ENCODE measurements around the gene MYO1A. TPM values are rescaled to one million over a fixed set of nuclear protein-coding genes. Genes with fewer than 3 reads are reported as not detected.
A peak's percentile ranks its signal among the peaks of the same experiment; 100 is the strongest.
"Not testable (repeated sequence)": the region's sequence is repeated elsewhere in the genome, so short reads cannot be mapped to it uniquely, and the experiment has no call there.

MYO1A gene
- total RNA-seq, 2 donors from 2014 or later, result 3.3 to 4.7 TPM

GRCh38 chr12:57063991-57064685 is 14.2 kb upstream of the MYO1A start:
- DNase-seq (ENCODE audit: low spot score in 2 of 2), result peak in 1 of 2 donors; percentile 39
- Mint-ChIP-seq H3K36me3 (peaks cover 29 to 50% of the 10 kb centered on the region in 2 donors), H3K9me3 (peaks cover 0 to 5% of the 10 kb centered on the region in 2 donors), H3K27ac (peak overlapping the region; percentile 89 to 94)
- peak; percentile 74 to 89 for ATAC-seq

- Mint-ChIP-seq H3K27ac (peak overlapping the region in 1 of 2 donors; percentile 84), H3K36me3 (peaks cover 34 to 50% of the 10 kb centered on the region in 2 donors), H3K9me3 (no peaks in the 10 kb centered on the region)
- no peak for DNase-seq (ENCODE audit: low spot score in 2 of 2)
- ATAC-seq, result no peak
Measured at GRCh38 chr12:57058454-57058853, 8.5 kb upstream of the MYO1A start.

DNA sequence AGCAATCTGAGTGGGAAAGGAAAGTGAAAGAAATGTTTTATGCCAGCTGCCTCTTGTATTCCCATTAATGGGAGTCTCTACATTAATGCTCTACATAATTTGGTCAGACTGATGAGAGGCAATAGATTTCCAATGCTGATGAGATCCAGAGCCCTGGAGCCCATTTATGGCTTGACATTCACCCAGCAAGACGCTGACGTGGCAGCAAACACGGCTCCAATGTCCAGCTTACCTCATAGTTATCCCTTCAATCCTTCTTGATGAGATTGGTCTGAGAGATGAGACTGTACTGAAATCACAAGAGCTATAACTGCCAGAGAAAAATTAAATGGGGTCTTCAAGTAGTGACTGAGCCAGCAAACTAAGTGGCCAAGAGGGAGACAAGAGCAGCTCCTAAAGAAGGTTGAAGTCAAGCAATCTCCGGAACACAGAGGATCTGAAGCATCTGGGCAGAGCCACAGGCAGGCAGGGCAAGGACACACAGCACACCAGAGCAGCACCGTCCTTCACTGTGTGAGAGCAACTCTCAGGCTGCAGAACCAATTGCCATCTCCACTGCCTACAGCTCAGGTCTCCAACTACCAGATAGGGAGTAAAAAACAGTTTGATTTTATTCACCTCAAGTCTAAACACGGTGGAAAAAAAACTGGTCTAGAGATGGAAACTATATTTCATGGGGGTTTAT is 7.3 kb upstream of the MYO1A start:
- ATAC-seq (no peak), DNase-seq (ENCODE audit: low spot score in 2 of 2) (no peak)
- peak overlapping the region in 1 of 2 donors; percentile 51 for H3K27ac Mint-ChIP-seq
- H3K9me3 Mint-ChIP-seq, result no peaks in the 10 kb centered on the region
- peaks cover 30 to 55% of the 10 kb centered on the region in 2 donors for H3K36me3 Mint-ChIP-seq

GRCh38 chr12:57055824-57056223 is 5.9 kb upstream of the MYO1A start:
- Mint-ChIP-seq H3K27ac (no peak overlapping the region), H3K9me3 (no peaks in the 10 kb centered on the region), H3K36me3 (peaks cover 29 to 51% of the 10 kb centered on the region in 2 donors)
- ATAC-seq (no peak), DNase-seq (ENCODE audit: low spot score in 2 of 2) (no peak)

DNA sequence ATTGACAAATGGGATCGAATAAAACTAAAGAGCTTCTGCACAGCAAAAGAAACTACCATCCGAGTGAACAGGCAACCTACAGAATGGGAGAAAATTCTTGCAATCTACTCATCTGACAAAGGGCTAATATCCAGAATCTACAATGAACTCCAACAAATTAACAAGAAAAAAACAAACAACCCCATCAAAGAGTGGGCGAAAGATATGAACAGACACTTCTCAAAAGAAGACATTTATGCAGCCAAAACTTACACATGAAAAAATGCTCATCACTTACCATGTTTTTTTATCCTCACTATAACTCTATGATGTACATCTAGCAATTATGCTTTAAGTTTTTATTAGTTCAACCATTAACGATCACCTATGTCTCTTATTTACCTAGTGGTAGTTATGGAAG is 4.0 kb upstream of the MYO1A start:
- not testable (repeated sequence) for H3K27ac Mint-ChIP-seq; ATAC-seq; DNase-seq (ENCODE audit: low spot score in 2 of 2); H3K9me3 Mint-ChIP-seq
- peaks cover 19 to 35% of the 10 kb centered on the region in 2 donors for H3K36me3 Mint-ChIP-seq

- ATAC-seq; DNase-seq (ENCODE audit: low spot score in 2 of 2); H3K9me3 Mint-ChIP-seq; H3K27ac Mint-ChIP-seq: not testable (repeated sequence)
- H3K36me3 Mint-ChIP-seq, result peaks cover 11 to 28% of the 10 kb centered on the region in 2 donors
Measured at GRCh38 chr12:57053146-57053545, 3.2 kb upstream of the MYO1A start.

- ATAC-seq (no peak), DNase-seq (ENCODE audit: low spot score in 2 of 2) (no peak)
- Mint-ChIP-seq H3K36me3 (peaks cover 5 to 25% of the 10 kb centered on the region in 2 donors), H3K27ac (no peak overlapping the region), H3K9me3 (peaks cover 0 to 4% of the 10 kb centered on the region in 2 donors)
Measured at GRCh38 chr12:57051011-57051410, 1.1 kb upstream of the MYO1A start.

DNA sequence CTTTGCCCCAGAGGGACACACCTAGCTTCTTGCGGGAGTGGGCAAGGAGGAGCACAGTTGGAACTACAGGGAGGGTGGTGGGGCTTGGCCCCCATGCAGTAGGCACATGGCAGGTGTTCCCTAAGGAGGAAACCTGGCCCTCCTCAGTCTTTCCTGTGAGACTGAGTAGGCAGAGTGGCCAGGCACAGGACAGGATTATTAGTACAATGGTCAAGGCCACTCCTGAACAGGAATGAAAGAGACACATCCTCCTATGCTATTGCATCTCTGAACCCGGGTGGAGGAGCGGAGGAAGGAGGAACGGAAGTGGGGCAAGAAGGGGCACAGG is 846 bp downstream of the MYO1A start:
- H3K9me3 Mint-ChIP-seq, result peaks cover 0 to 4% of the 10 kb centered on the region in 2 donors
- DNase-seq (ENCODE audit: low spot score in 2 of 2) (no peak), ATAC-seq (no peak)
- H3K27ac Mint-ChIP-seq, result peak overlapping the region in 1 of 2 donors; percentile 13
- peaks cover 5 to 20% of the 10 kb centered on the region in 2 donors for H3K36me3 Mint-ChIP-seq

DNA sequence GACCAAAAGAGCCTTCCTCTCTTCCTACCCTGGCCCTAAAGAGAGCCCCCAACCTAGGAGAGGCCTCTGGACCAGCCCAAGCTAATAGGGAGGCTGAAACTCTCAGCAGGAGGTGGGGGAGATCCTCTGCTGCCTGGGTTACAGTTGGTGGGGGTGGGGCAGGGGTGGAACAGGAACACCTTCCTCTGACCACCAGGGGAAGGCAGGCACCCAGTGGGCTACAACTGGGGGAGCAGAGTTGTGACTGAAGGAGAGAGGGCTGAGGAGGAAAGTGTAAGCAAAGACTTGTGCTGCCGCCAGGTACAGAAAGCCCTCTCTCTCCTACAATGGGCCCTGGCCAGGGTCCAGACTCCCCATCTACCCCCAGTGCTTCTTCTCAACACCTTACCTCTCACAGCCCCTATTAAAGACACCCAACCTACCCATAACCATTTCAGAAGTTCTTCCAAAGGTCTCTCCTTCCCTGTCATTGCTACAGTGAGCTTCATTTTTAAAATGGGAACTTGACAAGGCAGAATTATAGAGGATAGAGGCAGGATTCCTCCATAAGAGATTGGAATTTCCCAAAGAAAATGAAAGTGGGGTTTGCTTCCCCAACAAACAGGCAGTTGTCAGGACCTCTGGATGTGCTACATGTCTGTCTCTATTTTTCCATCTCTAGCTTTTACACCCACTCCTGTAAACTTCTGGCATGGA is 1.4 kb downstream of the MYO1A start:
- peak overlapping the region in 1 of 2 donors; percentile 88 for H3K27ac Mint-ChIP-seq

DNA sequence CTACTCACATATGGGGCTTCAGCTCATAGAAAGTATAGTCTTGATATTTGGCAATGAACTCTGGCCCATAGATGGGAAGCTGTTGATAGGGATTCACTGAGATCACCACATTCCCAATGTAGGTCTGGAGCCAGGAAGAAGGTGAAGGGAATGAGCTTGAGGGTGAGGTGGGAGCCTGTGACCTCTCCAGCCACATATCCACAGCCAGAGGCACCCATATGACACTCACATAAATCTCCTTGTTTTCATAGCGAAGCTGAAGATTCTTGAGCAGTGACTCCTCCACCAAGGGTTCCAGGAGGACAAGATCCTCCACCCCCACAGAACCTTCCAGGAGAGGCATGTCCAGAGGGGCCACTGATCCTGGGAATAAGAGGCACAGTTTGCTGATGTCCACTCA is 1.9 kb downstream of the MYO1A start:
- Mint-ChIP-seq H3K9me3 (peaks cover 0 to 4% of the 10 kb centered on the region in 2 donors), H3K36me3 (peaks cover 5 to 10% of the 10 kb centered on the region in 2 donors), H3K27ac (peak overlapping the region; percentile 77 to 88)
- DNase-seq (ENCODE audit: low spot score in 2 of 2), result no peak
- ATAC-seq, result no peak

More for the DNA sequence above, 1.4 kb downstream of the MYO1A start:
- Mint-ChIP-seq H3K36me3 (peaks cover 5 to 15% of the 10 kb centered on the region in 2 donors), H3K9me3 (peaks cover 0 to 4% of the 10 kb centered on the region in 2 donors)
- DNase-seq (ENCODE audit: low spot score in 2 of 2), result no peak
- ATAC-seq, result no peak

- peak; percentile 87 to 97 for ATAC-seq
- H3K36me3 Mint-ChIP-seq, result peaks cover 5 to 10% of the 10 kb centered on the region in 2 donors
- DNase-seq (ENCODE audit: low spot score in 2 of 2), result peak; percentile 50 to 82
- peaks cover 0 to 4% of the 10 kb centered on the region in 2 donors for H3K9me3 Mint-ChIP-seq
- H3K27ac Mint-ChIP-seq, result peak overlapping the region; percentile 77 to 88
Measured at GRCh38 chr12:57046947-57047890, 2.7 kb downstream of the MYO1A start.

DNA sequence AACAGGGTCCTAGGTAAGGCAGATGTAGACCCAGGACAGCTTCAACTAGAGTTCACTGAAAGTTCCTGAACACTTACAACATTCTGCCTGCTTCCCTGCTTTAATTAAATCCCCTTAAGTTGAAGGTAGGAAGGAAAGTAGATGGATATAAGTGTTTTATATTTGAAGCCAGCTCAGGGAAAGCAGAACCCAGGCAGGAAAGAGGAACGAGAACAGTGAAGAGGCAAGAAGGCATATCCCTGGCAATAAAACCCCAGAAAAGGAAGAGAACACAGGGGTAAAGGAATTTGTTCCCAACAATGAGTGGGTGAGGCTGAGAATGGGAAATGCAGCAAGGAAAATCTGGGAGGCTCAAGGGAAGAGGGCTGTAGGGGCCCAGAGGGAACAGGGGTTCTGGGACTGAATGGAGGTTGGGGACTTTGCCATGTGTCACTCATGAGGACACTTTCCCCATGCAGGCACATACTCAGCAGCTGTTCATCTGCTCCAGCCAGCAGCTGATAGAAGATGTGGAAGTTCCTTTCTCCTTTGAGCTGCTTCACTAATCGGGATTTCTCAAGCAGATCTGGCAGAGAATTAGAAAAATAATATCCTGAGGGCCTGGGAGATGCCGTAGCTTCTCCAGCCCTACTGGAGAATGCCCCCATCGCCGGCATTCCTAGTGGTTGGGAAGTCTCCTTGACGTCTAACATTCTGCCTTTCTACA is 3.7 kb downstream of the MYO1A start:
- H3K36me3 Mint-ChIP-seq, result peaks cover 5 to 10% of the 10 kb centered on the region in 2 donors
- ATAC-seq (no peak), DNase-seq (ENCODE audit: low spot score in 2 of 2) (no peak)
- H3K27ac Mint-ChIP-seq, result peak overlapping the region in 1 of 2 donors; percentile 88
- H3K9me3 Mint-ChIP-seq, result peaks cover 0 to 4% of the 10 kb centered on the region in 2 donors

DNA sequence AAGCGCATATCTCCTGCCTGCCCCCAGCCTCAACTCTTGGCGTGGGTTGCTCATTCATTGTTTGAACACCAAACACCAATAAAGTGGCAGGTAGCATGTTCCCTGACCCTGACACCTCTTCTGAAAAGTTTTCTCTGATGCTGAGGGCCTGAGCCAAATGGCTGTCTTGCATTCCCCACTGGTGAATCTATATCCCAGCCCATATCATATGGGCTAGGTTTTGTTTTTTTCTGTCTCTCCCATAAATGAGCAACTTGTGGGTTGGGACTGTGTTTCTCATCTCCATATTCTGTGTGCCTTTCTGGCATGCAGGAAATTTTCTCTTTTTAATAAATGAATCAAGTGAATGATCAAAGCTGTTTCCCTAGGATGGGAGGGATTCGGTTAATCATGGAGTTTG is 5.0 kb downstream of the MYO1A start:
- H3K36me3 Mint-ChIP-seq, result peaks cover 5 to 10% of the 10 kb centered on the region in 2 donors
- H3K9me3 Mint-ChIP-seq, result peaks cover 0 to 4% of the 10 kb centered on the region in 2 donors
- ATAC-seq (no peak), DNase-seq (ENCODE audit: low spot score in 2 of 2) (no peak)
- peak overlapping the region in 1 of 2 donors; percentile 48 for H3K27ac Mint-ChIP-seq

- DNase-seq (ENCODE audit: low spot score in 2 of 2) (no peak), ATAC-seq (no peak)
- Mint-ChIP-seq H3K9me3 (peaks cover 0 to 4% of the 10 kb centered on the region in 2 donors), H3K36me3 (peaks cover 5 to 10% of the 10 kb centered on the region in 2 donors), H3K27ac (peak overlapping the region in 1 of 2 donors; percentile 48)
Measured at GRCh38 chr12:57044468-57044867, 5.5 kb downstream of the MYO1A start.

- ATAC-seq, result no peak
- H3K27ac Mint-ChIP-seq, result no peak overlapping the region
- peaks cover 3 to 7% of the 10 kb centered on the region in 2 donors for H3K36me3 Mint-ChIP-seq
- peaks cover 0 to 2% of the 10 kb centered on the region in 2 donors for H3K9me3 Mint-ChIP-seq
- DNase-seq (ENCODE audit: low spot score in 2 of 2), result no peak
Measured at GRCh38 chr12:57042695-57043094, 7.2 kb downstream of the MYO1A start.
